K562 (cell line): ENCODE data around the gene TAF8. TPM values are rescaled to one million over a fixed set of nuclear protein-coding genes. Genes with fewer than 3 reads are reported as not detected.

Experiments
- ATAC-seq: fragments of 200-7000 bp; cut with Tn5 transposase; 3 replicates; pipeline ENCODE4 v1.9.1; 2020; ENCODE audit warnings: moderate library complexity
- BruUV-seq: library from RNA; stranded (reverse); fragments of 400-500 nt; replicated peaks from 2 replicates; lab custom pipeline; 2021; lab: Mats Ljungman, UMichigan
- CTCF ChIA-PET: fragments of 300-600 bp; formaldehyde crosslinking; extraction: SDS; loops from one replicate; lab custom pipeline; 2021; ENCODE audit warnings: low intra/inter-chr PET ratio; lab: Yijun Ruan, JAX
- POLR2A ChIA-PET: fragments of 300-600, 350-650 bp; sonication (Branson Sonifier 250); formaldehyde crosslinking; extraction: SDS; loops from one replicate; lab custom pipeline; 2021; ENCODE audit warnings: antibody characterized with exemption, inconsistent platforms; lab: Yijun Ruan, JAX
- DNase-seq, 4 experiments: peaks; one replicate each; pipeline versions ENCODE4 v3.0.0 to v3.0.0-alpha.2; 2011 to 2018; ENCODE audit warnings: low spot score in 3 of 4, mixed read lengths in 3 of 4; ENCODE audit errors: extremely low read depth in 1 of 4
- FAIRE-seq: peaks from 2 replicates; lab custom pipeline; 2011; peaks lifted over from hg19 to GRCh38; lab: Jason Lieb, UNC
- H2AFZ ChIP-seq: 2 replicates; pipeline ENCODE4 v1.6.0; 2011; ENCODE audit warnings: low read depth, low read length, control low read depth, inconsistent platforms
- H3K27ac ChIP-seq: fragments of 200-600 bp; 3 replicates; pipeline ENCODE4 v1.8.0; 2011; ENCODE audit warnings: low read depth, mild to moderate bottlenecking, control low read depth, inconsistent platforms, low read length, moderate library complexity, mixed read lengths; ENCODE audit errors: extremely low read depth
- H3K27me3 ChIP-seq, 2 experiments: fragments of 300-600 bp in 1 of 2; 2 replicates in 1 of 2; 3 replicates in 1 of 2; pipeline versions ENCODE4 v1.6.0 to v1.8.0; 2011; ENCODE audit warnings: inconsistent platforms in 2 of 2, low read length in 2 of 2, mild to moderate bottlenecking in 1 of 2, mixed read lengths in 1 of 2, moderate library complexity in 1 of 2; ENCODE audit not compliant: control insufficient read depth in 2 of 2, insufficient read depth in 2 of 2
- H3K36me3 ChIP-seq: fragments of 300-600 bp; 3 replicates; pipeline ENCODE4 v1.8.0; 2011; ENCODE audit warnings: mild to moderate bottlenecking, low read length, inconsistent platforms; ENCODE audit not compliant: control insufficient read depth, insufficient read depth
- H3K4me1 ChIP-seq, 2 experiments: fragments of 200-600 bp in 1 of 2; replicated peaks in 1 of 2; 2 replicates in 1 of 2; 3 replicates in 1 of 2; pipeline versions ENCODE4 v1.5.1 to v1.8.0; 2011; ENCODE audit warnings: inconsistent platforms in 2 of 2, low read length in 2 of 2, mild to moderate bottlenecking in 1 of 2, mixed read lengths in 1 of 2, moderate library complexity in 1 of 2; ENCODE audit not compliant: control insufficient read depth in 2 of 2, insufficient read depth in 2 of 2
- H3K4me2 ChIP-seq: 2 replicates; pipeline ENCODE4 v1.6.1; 2011; ENCODE audit warnings: low read length, control low read depth, inconsistent platforms, mixed read lengths; ENCODE audit not compliant: insufficient read depth
- H3K4me3 ChIP-seq: fragments of 200-600 bp; sonication (generic), shearing (Covaris generic); 2 replicates; pipeline ENCODE4 v1.5.1; 2016; ENCODE audit warnings: control low read depth, inconsistent platforms
- H3K79me2 ChIP-seq: fragments of 200-600 bp; 3 replicates; pipeline ENCODE4 v1.8.0; 2011; ENCODE audit warnings: low read length, inconsistent platforms; ENCODE audit not compliant: control insufficient read depth, insufficient read depth
- H3K9ac ChIP-seq, 2 experiments: 2 replicates each; pipeline versions ENCODE4 v1.6.0 to v1.6.1; 2011; ENCODE audit warnings: low read depth in 2 of 2, low read length in 2 of 2, control low read depth in 1 of 2, inconsistent platforms in 1 of 2, mild to moderate bottlenecking in 1 of 2, mixed read lengths in 1 of 2; ENCODE audit not compliant: insufficient read depth in 1 of 2
- H3K9me1 ChIP-seq: one replicate; pipeline ENCODE4 v1.6.0; 2011; ENCODE audit warnings: inconsistent platforms, mild to moderate bottlenecking, low read length, moderate library complexity; ENCODE audit not compliant: control insufficient read depth, insufficient read depth
- H3K9me3 ChIP-seq: replicated peaks from 2 replicates; pipeline ENCODE4 v1.5.1; 2011; ENCODE audit warnings: low read depth, low read length, inconsistent platforms; ENCODE audit not compliant: control insufficient read depth, insufficient read depth
- H4K20me1 ChIP-seq: replicated peaks from 2 replicates; pipeline ENCODE4 v1.6.1; 2011; ENCODE audit warnings: low read length, inconsistent platforms, mixed read lengths; ENCODE audit not compliant: control insufficient read depth, insufficient read depth
- AFF1 ChIP-seq, 2 experiments: fragments of 450-650 bp; IDR thresholded peaks; 2 replicates each; pipeline ENCODE4 v1.6.1; 2018; ENCODE audit warnings: mild to moderate bottlenecking in 2 of 2, low read depth in 1 of 2; ENCODE audit not compliant: partially characterized antibody in 2 of 2
- ETS2 ChIP-seq: IDR thresholded peaks from 2 replicates; pipeline ENCODE4 v1.6.1; 2016; ENCODE audit warnings: borderline replicate concordance, missing genetic modification characterization, mild to moderate bottlenecking, moderate library complexity, missing compliant biosample characterization; ENCODE audit not compliant: poor library complexity, severe bottlenecking
- MEF2D ChIP-seq: conservative IDR thresholded peaks from 2 replicates; pipeline ENCODE4 v1.6.1; 2016; ENCODE audit warnings: low read depth, missing genetic modification characterization, missing compliant biosample characterization
- PHTF2 ChIP-seq: fragments of 250-450 bp; sonication (Bioruptor Pico); IDR thresholded peaks from 2 replicates; pipeline ENCODE4 v1.5.0; 2021; ENCODE audit warnings: mild to moderate bottlenecking
- SIN3A ChIP-seq, 2 experiments: fragments of 150-350 bp in 1 of 2; IDR thresholded peaks; 2 replicates each; pipeline ENCODE4 v1.6.1; 2011 to 2016; ENCODE audit warnings: borderline replicate concordance in 2 of 2, low read depth in 2 of 2, low read length in 2 of 2, mild to moderate bottlenecking in 2 of 2, moderate library complexity in 2 of 2; ENCODE audit not compliant: control insufficient read depth in 1 of 2
- ZNF174 ChIP-seq: fragments of 250-450 bp; sonication (Bioruptor Pico); IDR thresholded peaks from 2 replicates; pipeline ENCODE4 v1.4.0; 2020; ENCODE audit warnings: mild to moderate bottlenecking
- ZNF551 ChIP-seq: fragments of 250-450 bp; sonication (Bioruptor Pico); IDR thresholded peaks from 2 replicates; pipeline ENCODE4 v1.5.0; 2021; ENCODE audit warnings: mild to moderate bottlenecking, moderate library complexity
- ZNF764 ChIP-seq: fragments of 250-450 bp; sonication (Bioruptor Pico); IDR thresholded peaks from 2 replicates; pipeline ENCODE4 v1.4.0; 2020; ENCODE audit warnings: low read depth, mild to moderate bottlenecking, moderate library complexity
- WGBS: fragments of 100-300 bp; shearing (Covaris generic); methylation state at CpG from one replicate; pipeline ENCODE4 v1.1.6; 2016; ENCODE audit warnings: low coverage, mixed read lengths; ENCODE audit not compliant: insufficient coverage; ENCODE audit errors: missing lambda C conversion rate; 5-methylcytosine and 5-hydroxymethylcytosine counted together
- in situ Hi-C: fragments of 300-500 bp; cut with MboI; formaldehyde crosslinking; loops from 4 replicates; pipeline ENCODE4 v1.15.0; 2018; ENCODE audit warnings: inconsistent platforms, mixed read lengths
- intact Hi-C: fragments of 100-400 bp; cut with micrococcal nuclease; formaldehyde crosslinking; loops from 2 replicates; pipeline ENCODE4 v1.14.2; 2022
- polyA plus RNA-seq, 8 experiments: library from polyadenylated mRNA; depleted of rRNA in 4 of 8; stranded (reverse) in 5 of 8; unstranded in 3 of 8; fragments of >200 nt; fragmentation: Nextera tagmentation in 2 of 8; fragmentation: Illumina TruSeq in 1 of 8; extraction: Ambion mirVana in 2 of 8; extraction: Trizol in 1 of 8; gene quantifications; 2 replicates each; pipeline versions ENCODE4 v1.2.1 to v1.2.3, GENCODE V29; 2011 to 2014; ENCODE audit warnings: inconsistent platforms in 1 of 8, missing spikeins in 1 of 8
- total RNA-seq, 7 experiments: library from RNA; depleted of rRNA in 6 of 7; stranded (reverse); fragments of >200 nt in 6 of 7; fragmentation: Illumina TruSeq in 2 of 7; extraction: Trizol in 2 of 7; gene quantifications; 2 replicates each; pipeline versions ENCODE4 v1.2.1 to v1.2.3, GENCODE V29; 2011 to 2021; ENCODE audit warnings: low replicate concordance in 1 of 7
- TF ChIP-seq, protein P1 (sequence below): sonication (generic); formaldehyde crosslinking; IDR thresholded peaks from 2 replicates; pipeline ENCODE4 v1.8.0; 2022; ENCODE audit warnings: mild to moderate bottlenecking, missing genetic modification reagents
- TF ChIP-seq, protein P2 (sequence below): fragments of 250-450 bp; sonication (Bioruptor Pico); IDR thresholded peaks from 2 replicates; pipeline ENCODE4 v1.4.0; 2020; ENCODE audit warnings: mild to moderate bottlenecking, moderate library complexity
- TF ChIP-seq, protein P3 (sequence below): IDR thresholded peaks from 3 replicates; pipeline ENCODE4 v1.6.1; 2011; ENCODE audit warnings: borderline replicate concordance, mild to moderate bottlenecking; ENCODE audit not compliant: insufficient read length, insufficient read depth

Gene TAF8
- total and polyA plus RNA-seq, 9 of the 15 experiments (the other 6 are each of a cell fraction or from before 2014, with no cell fraction given): 29.4 to 84.0 (median 52.6) TPM

- H3K27ac ChIP-seq: no peak overlapping the region
- no TSS peak for BruUV-seq
- ChIA-PET CTCF (no interaction called here), POLR2A (interaction anchor here (1.4 to 1.6 kb wide), 2 partner anchors 8 to 17 kb away, joined by 4 to 5 read pairs; no protein-coding TSS in a partner anchor)
- H3K27me3 ChIP-seq: peaks cover 11 to 17% of the 10 kb centered on the region in 2 experiments; a peak in 3 of 5 replicates
- no peaks in the 10 kb centered on the region for H3K36me3 ChIP-seq
- in situ Hi-C loops: no loop called here
- ATAC-seq: no peak
- H3K4me2 ChIP-seq: no peak overlapping the region
- WGBS: 11% methylated on average over 1 of the region's 1 CpG
- H3K9ac ChIP-seq: no peak overlapping the region
- no peaks in the 10 kb centered on the region for H4K20me1 ChIP-seq
- no peak for FAIRE-seq
- H3K79me2 ChIP-seq: no peaks in the 10 kb centered on the region
- H3K9me1 ChIP-seq: no peaks in the 10 kb centered on the region
- DNase-seq: no peak
- no peak overlapping the region for H3K4me3 ChIP-seq
- no peak overlapping the region for H2AFZ ChIP-seq
- H3K9me3 ChIP-seq: peaks cover 7% of the 10 kb centered on the region; the same call in 1 of the 2 replicates
- H3K4me1 ChIP-seq: no peaks in the 10 kb centered on the region; a peak in 1 of 5 replicates
- intact Hi-C loops: no loop called here
- TF ChIP-seq ZNF551 (CRISPR knock-in tag): no peak
- TF ChIP-seq ZNF174: no peak
- no peak for TF ChIP-seq AFF1 (IDR thresholded peaks at IDR 0.05; ENCODE audit: low read depth in 1 of 2, partially characterized antibody in 2 of 2)
- TF ChIP-seq, protein P1, sequence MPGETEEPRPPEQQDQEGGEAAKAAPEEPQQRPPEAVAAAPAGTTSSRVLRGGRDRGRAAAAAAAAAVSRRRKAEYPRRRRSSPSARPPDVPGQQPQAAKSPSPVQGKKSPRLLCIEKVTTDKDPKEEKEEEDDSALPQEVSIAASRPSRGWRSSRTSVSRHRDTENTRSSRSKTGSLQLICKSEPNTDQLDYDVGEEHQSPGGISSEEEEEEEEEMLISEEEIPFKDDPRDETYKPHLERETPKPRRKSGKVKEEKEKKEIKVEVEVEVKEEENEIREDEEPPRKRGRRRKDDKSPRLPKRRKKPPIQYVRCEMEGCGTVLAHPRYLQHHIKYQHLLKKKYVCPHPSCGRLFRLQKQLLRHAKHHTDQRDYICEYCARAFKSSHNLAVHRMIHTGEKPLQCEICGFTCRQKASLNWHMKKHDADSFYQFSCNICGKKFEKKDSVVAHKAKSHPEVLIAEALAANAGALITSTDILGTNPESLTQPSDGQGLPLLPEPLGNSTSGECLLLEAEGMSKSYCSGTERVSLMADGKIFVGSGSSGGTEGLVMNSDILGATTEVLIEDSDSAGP: no peak
- TF ChIP-seq MEF2D (tag): no peak
- no peak for TF ChIP-seq PHTF2 (CRISPR knock-in tag)
- TF ChIP-seq ETS2 (tag): no peak
- TF ChIP-seq, protein P2, sequence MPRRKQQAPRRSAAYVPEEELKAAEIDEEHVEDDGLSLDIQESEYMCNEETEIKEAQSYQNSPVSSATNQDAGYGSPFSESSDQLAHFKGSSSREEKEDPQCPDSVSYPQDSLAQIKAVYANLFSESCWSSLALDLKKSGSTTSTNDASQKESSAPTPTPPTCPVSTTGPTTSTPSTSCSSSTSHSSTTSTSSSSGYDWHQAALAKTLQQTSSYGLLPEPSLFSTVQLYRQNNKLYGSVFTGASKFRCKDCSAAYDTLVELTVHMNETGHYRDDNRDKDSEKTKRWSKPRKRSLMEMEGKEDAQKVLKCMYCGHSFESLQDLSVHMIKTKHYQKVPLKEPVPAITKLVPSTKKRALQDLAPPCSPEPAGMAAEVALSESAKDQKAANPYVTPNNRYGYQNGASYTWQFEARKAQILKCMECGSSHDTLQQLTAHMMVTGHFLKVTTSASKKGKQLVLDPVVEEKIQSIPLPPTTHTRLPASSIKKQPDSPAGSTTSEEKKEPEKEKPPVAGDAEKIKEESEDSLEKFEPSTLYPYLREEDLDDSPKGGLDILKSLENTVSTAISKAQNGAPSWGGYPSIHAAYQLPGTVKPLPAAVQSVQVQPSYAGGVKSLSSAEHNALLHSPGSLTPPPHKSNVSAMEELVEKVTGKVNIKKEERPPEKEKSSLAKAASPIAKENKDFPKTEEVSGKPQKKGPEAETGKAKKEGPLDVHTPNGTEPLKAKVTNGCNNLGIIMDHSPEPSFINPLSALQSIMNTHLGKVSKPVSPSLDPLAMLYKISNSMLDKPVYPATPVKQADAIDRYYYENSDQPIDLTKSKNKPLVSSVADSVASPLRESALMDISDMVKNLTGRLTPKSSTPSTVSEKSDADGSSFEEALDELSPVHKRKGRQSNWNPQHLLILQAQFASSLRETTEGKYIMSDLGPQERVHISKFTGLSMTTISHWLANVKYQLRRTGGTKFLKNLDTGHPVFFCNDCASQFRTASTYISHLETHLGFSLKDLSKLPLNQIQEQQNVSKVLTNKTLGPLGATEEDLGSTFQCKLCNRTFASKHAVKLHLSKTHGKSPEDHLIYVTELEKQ: no peak
- no peak for TF ChIP-seq ZNF764 (CRISPR knock-in tag)
- TF ChIP-seq, protein P3, sequence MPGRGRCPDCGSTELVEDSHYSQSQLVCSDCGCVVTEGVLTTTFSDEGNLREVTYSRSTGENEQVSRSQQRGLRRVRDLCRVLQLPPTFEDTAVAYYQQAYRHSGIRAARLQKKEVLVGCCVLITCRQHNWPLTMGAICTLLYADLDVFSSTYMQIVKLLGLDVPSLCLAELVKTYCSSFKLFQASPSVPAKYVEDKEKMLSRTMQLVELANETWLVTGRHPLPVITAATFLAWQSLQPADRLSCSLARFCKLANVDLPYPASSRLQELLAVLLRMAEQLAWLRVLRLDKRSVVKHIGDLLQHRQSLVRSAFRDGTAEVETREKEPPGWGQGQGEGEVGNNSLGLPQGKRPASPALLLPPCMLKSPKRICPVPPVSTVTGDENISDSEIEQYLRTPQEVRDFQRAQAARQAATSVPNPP: no peak
- TF ChIP-seq SIN3A (IDR thresholded peaks at IDR 0.05; ENCODE audit: borderline replicate concordance in 2 of 2, control insufficient read depth in 1 of 2, low read depth in 2 of 2, low read length in 2 of 2): no peak
Observed at GRCh38 chr6:42112351-42112750, 62.0 kb downstream of the TAF8 start.
